Panc1 (cell line): Measurements from ENCODE around the gene CNTN4. TPM values are rescaled to one million over a fixed set of nuclear protein-coding genes. Genes with fewer than 3 reads are reported as not detected.

Source experiments
- ATAC-seq: fragments of 200-7000 bp; cut with Tn5 transposase; 2 replicates; pipeline ENCODE4 v1.9.1; 2020; ENCODE audit warnings: mild to moderate bottlenecking, moderate library complexity
- BruUV-seq: library from RNA; stranded (reverse); fragments of 400-500 nt; replicated peaks from 2 replicates; lab custom pipeline; 2021; lab: Mats Ljungman, UMichigan
- CTCF ChIA-PET: fragments of 300-600 bp; sonication (Branson Sonifier 250); formaldehyde crosslinking; loops from one replicate; lab custom pipeline; 2022; ENCODE audit warnings: antibody characterized with exemption; lab: Charles Lee
- POLR2A ChIA-PET: fragments of 300-600 bp; sonication (Branson Sonifier 250); formaldehyde crosslinking; loops from one replicate; lab custom pipeline; 2022; ENCODE audit warnings: antibody characterized with exemption; lab: Charles Lee
- DNase-seq: peaks from one replicate; pipeline ENCODE4 v3.0.0-alpha.2; 2010; ENCODE audit warnings: low read depth, low spot score
- H3K27ac ChIP-seq: 2 replicates; pipeline ENCODE4 v1.5.1; 2011; ENCODE audit warnings: mild to moderate bottlenecking, low read length, inconsistent platforms
- H3K27me3 ChIP-seq: fragments of 200-500 bp; sonication (Bioruptor generic); 2 replicates; pipeline ENCODE4 v1.6.0; 2014; ENCODE audit warnings: low read length, inconsistent platforms; ENCODE audit not compliant: control insufficient read depth, insufficient read depth
- H3K36me3 ChIP-seq: fragments of 200-500 bp; sonication (Bioruptor generic); 2 replicates; pipeline ENCODE4 v1.5.1; 2014; ENCODE audit warnings: inconsistent platforms, mild to moderate bottlenecking, low read length, moderate library complexity; ENCODE audit not compliant: control insufficient read depth, insufficient read depth
- H3K4me1 ChIP-seq: 2 replicates; pipeline ENCODE4 v1.5.1; 2011; ENCODE audit warnings: inconsistent platforms, mild to moderate bottlenecking, low read length, moderate library complexity; ENCODE audit not compliant: control insufficient read depth, insufficient read depth
- H3K4me3 ChIP-seq, 2 experiments: 2 replicates each; pipeline ENCODE4 v1.5.1; 2011 to 2012; ENCODE audit warnings: low read depth in 2 of 2, low read length in 2 of 2, mild to moderate bottlenecking in 2 of 2, inconsistent platforms in 1 of 2, moderate library complexity in 1 of 2
- H3K9me3 ChIP-seq: fragments of 200-500 bp; sonication (Bioruptor generic); 2 replicates; pipeline ENCODE4 v1.5.1; 2014; ENCODE audit warnings: low read depth, mild to moderate bottlenecking, inconsistent platforms, low read length, moderate library complexity; ENCODE audit not compliant: control insufficient read depth, insufficient read depth
- POLR2AphosphoS5 ChIP-seq: IDR thresholded peaks from 2 replicates; pipeline ENCODE4 v1.6.1; 2012; ENCODE audit warnings: mild to moderate bottlenecking, low read depth, low read length, moderate library complexity
- SIN3A ChIP-seq: IDR thresholded peaks from 2 replicates; pipeline ENCODE4 v1.6.1; 2012; ENCODE audit warnings: low read depth, mild to moderate bottlenecking, low read length, moderate library complexity, borderline replicate concordance; ENCODE audit not compliant: insufficient read depth
- TCF7L2 ChIP-seq: IDR thresholded peaks from 2 replicates; pipeline ENCODE4 v1.6.1; 2011; ENCODE audit warnings: mild to moderate bottlenecking, low read depth, low read length, inconsistent platforms
- in situ Hi-C: cut with HindIII; loops from 2 replicates; pipeline ENCODE4 v1.10.0; 2016; ENCODE audit warnings: low sequenced_read_pairs, low pct_unique_long_range_greater_than_20kb
- intact Hi-C: fragments of 100-400 bp; cut with micrococcal nuclease; formaldehyde crosslinking; loops from one replicate; pipeline ENCODE4 v1.10.0; 2022; ENCODE audit not compliant: unreplicated experiment
- total RNA-seq: library from RNA; stranded (reverse); gene quantifications from one replicate; pipeline ENCODE4 v1.2.1, GENCODE V29; 2021; ENCODE audit not compliant: unreplicated experiment
- TF ChIP-seq, protein P1 (sequence below), 2 experiments: IDR thresholded peaks; 2 replicates each; pipeline ENCODE4 v1.6.1; 2011 to 2012; ENCODE audit warnings: low read depth in 2 of 2, control low read depth in 1 of 2, low read length in 1 of 2, mild to moderate bottlenecking in 1 of 2, moderate library complexity in 1 of 2; ENCODE audit not compliant: insufficient read depth in 1 of 2
- TF ChIP-seq, protein P2 (sequence below): fragments of 450-650 bp; IDR thresholded peaks from 2 replicates; pipeline ENCODE4 v1.5.1; 2017; ENCODE audit warnings: mild to moderate bottlenecking

CNTN4 gene
- total RNA-seq, 1 experiment from 2014 or later, result not detected

DNA sequence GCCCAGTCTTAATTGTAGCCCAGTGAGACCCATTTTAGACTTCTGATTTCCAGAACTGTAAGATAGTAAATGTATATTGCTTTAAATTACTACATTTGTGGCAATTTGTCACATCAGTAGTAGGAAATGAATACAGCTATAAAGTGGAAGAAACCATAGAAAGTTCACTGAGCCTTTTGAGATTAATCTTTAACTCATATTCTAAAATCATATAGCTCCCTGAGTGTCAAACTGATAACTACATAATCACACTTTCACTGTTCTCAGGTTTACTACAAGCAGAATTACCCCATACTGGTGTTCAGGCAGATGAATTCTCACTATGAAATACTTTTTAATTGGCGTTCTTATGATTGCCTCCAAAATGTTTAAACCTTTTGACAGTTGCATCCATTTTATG is 42.8 kb downstream of the CNTN4 start:
- TF ChIP-seq SIN3A, result no peak
- TF ChIP-seq POLR2AphosphoS5, result no peak
- TF ChIP-seq, protein P1, sequence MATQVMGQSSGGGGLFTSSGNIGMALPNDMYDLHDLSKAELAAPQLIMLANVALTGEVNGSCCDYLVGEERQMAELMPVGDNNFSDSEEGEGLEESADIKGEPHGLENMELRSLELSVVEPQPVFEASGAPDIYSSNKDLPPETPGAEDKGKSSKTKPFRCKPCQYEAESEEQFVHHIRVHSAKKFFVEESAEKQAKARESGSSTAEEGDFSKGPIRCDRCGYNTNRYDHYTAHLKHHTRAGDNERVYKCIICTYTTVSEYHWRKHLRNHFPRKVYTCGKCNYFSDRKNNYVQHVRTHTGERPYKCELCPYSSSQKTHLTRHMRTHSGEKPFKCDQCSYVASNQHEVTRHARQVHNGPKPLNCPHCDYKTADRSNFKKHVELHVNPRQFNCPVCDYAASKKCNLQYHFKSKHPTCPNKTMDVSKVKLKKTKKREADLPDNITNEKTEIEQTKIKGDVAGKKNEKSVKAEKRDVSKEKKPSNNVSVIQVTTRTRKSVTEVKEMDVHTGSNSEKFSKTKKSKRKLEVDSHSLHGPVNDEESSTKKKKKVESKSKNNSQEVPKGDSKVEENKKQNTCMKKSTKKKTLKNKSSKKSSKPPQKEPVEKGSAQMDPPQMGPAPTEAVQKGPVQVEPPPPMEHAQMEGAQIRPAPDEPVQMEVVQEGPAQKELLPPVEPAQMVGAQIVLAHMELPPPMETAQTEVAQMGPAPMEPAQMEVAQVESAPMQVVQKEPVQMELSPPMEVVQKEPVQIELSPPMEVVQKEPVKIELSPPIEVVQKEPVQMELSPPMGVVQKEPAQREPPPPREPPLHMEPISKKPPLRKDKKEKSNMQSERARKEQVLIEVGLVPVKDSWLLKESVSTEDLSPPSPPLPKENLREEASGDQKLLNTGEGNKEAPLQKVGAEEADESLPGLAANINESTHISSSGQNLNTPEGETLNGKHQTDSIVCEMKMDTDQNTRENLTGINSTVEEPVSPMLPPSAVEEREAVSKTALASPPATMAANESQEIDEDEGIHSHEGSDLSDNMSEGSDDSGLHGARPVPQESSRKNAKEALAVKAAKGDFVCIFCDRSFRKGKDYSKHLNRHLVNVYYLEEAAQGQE (IDR thresholded peaks at IDR 0.05; ENCODE audit: insufficient read depth in 1 of 2, low read depth in 2 of 2, low read length in 1 of 2), result no peak
- TF ChIP-seq, protein P2, sequence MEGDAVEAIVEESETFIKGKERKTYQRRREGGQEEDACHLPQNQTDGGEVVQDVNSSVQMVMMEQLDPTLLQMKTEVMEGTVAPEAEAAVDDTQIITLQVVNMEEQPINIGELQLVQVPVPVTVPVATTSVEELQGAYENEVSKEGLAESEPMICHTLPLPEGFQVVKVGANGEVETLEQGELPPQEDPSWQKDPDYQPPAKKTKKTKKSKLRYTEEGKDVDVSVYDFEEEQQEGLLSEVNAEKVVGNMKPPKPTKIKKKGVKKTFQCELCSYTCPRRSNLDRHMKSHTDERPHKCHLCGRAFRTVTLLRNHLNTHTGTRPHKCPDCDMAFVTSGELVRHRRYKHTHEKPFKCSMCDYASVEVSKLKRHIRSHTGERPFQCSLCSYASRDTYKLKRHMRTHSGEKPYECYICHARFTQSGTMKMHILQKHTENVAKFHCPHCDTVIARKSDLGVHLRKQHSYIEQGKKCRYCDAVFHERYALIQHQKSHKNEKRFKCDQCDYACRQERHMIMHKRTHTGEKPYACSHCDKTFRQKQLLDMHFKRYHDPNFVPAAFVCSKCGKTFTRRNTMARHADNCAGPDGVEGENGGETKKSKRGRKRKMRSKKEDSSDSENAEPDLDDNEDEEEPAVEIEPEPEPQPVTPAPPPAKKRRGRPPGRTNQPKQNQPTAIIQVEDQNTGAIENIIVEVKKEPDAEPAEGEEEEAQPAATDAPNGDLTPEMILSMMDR, result no peak
- no peak for TF ChIP-seq TCF7L2
- DNase-seq (no peak), ATAC-seq (no peak)
- H3K9me3 ChIP-seq, result no peaks in the 10 kb centered on the region
- no peak overlapping the region for H3K27ac ChIP-seq
- BruUV-seq, result no TSS peak
- no peak overlapping the region for H3K4me3 ChIP-seq
- ChIA-PET CTCF (no interaction called here), POLR2A (no interaction called here)
- H3K4me1 ChIP-seq, result no peaks in the 10 kb centered on the region
- no peaks in the 10 kb centered on the region for H3K27me3 ChIP-seq
- intact Hi-C loops, result no loop called here
- in situ Hi-C loops, result no loop called here
- H3K36me3 ChIP-seq, result no peaks in the 10 kb centered on the region

DNA sequence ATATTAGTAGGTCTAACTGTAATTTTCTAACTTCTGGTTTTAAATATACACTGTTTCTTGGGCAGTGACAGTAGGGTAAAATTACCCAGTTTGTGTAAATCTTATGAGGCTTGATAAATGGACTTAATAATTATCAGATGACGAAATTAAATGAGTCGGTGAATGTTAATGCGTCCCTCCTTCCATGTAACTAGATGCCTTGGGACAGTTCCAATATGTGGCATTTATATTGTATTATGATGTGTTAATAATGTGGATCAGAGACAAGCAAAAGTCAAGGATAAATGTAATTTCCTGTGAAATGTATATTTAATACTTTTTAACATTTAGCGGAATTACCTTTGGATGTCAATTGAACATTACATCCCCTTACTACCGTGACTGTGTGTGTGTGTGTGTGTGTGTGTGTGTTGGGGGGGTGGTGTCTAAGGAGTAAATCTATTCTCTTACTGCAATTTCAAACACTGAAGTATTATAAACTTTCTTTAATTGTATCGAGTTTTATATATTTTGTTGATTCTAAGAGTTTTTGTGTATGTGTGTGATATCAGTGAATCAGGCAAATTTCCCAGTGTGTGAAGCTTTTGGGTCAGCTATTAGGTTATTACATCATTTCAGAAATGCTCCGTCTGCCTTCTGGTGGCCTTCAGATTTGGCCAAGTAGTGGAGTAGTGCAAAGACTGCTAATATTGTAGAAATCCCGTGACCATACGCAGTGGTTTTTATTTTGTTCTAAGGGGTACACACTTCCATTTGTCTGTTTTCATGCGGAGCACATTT is 50.1 kb downstream of the CNTN4 start:
- Histone ChIP-seq H3K4me3 (no peak overlapping the region), H3K9me3 (no peaks in the 10 kb centered on the region), H3K4me1 (no peaks in the 10 kb centered on the region), H3K27ac (no peak overlapping the region), H3K36me3 (no peaks in the 10 kb centered on the region), H3K27me3 (no peaks in the 10 kb centered on the region)
- in situ Hi-C loops (no loop called here), intact Hi-C loops (no loop called here)
- ATAC-seq (no peak), DNase-seq (no peak)
- no TSS peak for BruUV-seq
- CTCF ChIA-PET, result no interaction called here
- TF ChIP-seq, protein P1 (IDR thresholded peaks at IDR 0.05; ENCODE audit: insufficient read depth in 1 of 2, low read depth in 2 of 2, low read length in 1 of 2), result no peak
- TF ChIP-seq SIN3A (no peak), TCF7L2 (no peak), POLR2AphosphoS5 (no peak)
- TF ChIP-seq, protein P2, result no peak
- POLR2A ChIA-PET, result no interaction called here
